Osteoblast (primary cell): ENCODE data around the gene BSG. TPM values are rescaled to one million over a fixed set of nuclear protein-coding genes. Genes with fewer than 3 reads are reported as not detected.

Experiments used
- DNase-seq: peaks from one replicate; pipeline ENCODE4 v3.0.0; 2011; ENCODE audit warnings: low spot score, mixed read lengths; ENCODE audit not compliant: insufficient read length; ENCODE audit errors: missing footprints
- H2AFZ ChIP-seq: 2 replicates; pipeline ENCODE4 v1.6.0; 2011; ENCODE audit warnings: mild to moderate bottlenecking, low read length
- H3K27ac ChIP-seq: 2 replicates; pipeline ENCODE4 v1.5.1; 2011; ENCODE audit warnings: mild to moderate bottlenecking, low read depth, low read length, moderate library complexity
- H3K27me3 ChIP-seq: 2 replicates; pipeline ENCODE4 v1.6.0; 2012; ENCODE audit warnings: mild to moderate bottlenecking, control low read depth, inconsistent platforms, low read length, moderate library complexity; ENCODE audit not compliant: insufficient read depth
- H3K36me3 ChIP-seq: 2 replicates; pipeline ENCODE4 v1.5.1; 2011; ENCODE audit warnings: mild to moderate bottlenecking, low read length, control low read depth, moderate library complexity; ENCODE audit not compliant: insufficient read depth
- H3K4me1 ChIP-seq: 2 replicates; pipeline ENCODE4 v1.5.1; 2011; ENCODE audit warnings: mild to moderate bottlenecking, low read length, control low read depth, moderate library complexity; ENCODE audit not compliant: insufficient read depth
- H3K4me2 ChIP-seq: 2 replicates; pipeline ENCODE4 v1.6.0; 2011; ENCODE audit warnings: mild to moderate bottlenecking, low read length; ENCODE audit not compliant: insufficient read depth
- H3K4me3 ChIP-seq: fragments of 200-600 bp; sonication (generic); 3 replicates; pipeline ENCODE4 v1.5.1; 2012; ENCODE audit warnings: mild to moderate bottlenecking, low read length, inconsistent platforms; ENCODE audit not compliant: insufficient read depth
- H3K79me2 ChIP-seq: 2 replicates; pipeline ENCODE4 v1.6.0; 2012; ENCODE audit warnings: mild to moderate bottlenecking, low read length, control low read depth, inconsistent platforms; ENCODE audit not compliant: insufficient read depth
- H3K9me3 ChIP-seq: 2 replicates; pipeline ENCODE4 v1.5.1; 2011; ENCODE audit warnings: low read depth, low read length, control low read depth
- H4K20me1 ChIP-seq: 2 replicates; pipeline ENCODE4 v1.6.0; 2012; ENCODE audit warnings: mild to moderate bottlenecking, low read length, control low read depth; ENCODE audit not compliant: insufficient read depth
- total RNA-seq: library from RNA; depleted of rRNA; stranded (reverse); fragments of >200 nt; gene quantifications from 2 replicates; pipeline ENCODE4 v1.2.3, GENCODE V29; 2012
- TF ChIP-seq, protein P1 (sequence below): IDR thresholded peaks from 2 replicates; pipeline ENCODE4 v1.5.1; 2011; ENCODE audit warnings: mild to moderate bottlenecking, low read depth, low read length, moderate library complexity; ENCODE audit errors: extremely low read depth

The BSG gene
- total RNA-seq, 1 donor, result 273 TPM

DNA sequence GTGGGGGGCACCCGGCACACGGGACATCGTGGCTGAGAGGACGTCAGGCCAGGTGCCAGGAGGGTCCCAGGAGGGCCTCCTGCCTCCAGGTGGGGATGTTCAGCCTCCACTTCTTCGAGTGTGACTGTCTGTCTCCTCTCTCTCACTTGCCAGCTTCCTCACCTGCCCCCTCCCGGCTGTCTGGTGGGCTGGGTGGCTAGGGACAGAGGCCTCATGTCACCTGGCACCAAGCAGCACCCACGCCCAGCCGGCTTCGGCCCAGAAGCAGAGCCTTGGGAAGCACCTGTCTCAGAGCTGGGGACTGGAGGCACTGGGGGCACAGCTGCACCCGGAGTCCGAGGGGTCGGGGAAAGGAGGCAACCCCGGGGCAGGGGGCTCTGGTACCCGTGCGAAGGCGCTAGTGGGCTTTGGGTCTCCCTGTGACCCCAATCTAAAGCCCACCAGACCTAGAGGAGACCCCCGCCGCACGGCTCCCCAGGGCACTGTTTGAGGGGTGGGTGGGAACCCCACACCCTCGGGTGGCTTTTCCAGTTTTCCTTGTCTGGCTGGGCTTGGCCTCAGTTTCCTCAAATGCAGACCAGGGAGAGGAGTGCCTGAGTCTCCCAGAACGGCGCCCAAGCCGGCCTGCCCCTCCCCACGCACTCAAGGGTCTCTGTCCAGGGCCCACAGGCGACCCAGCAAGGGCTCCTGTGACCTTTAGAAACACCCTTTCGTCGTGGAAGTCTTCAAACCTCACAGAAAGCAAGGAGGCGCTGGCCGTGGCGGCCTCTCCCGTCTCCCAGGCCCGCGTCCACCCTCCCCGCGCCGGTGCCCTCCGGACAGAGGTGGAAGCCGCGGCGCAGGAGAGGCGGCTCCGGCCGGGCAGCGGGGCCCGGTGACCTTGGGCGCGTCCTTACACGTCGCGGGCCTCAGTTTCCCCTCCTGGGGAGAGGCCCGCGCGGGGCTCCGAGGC is 16.6 kb downstream of the BSG start:
- Histone ChIP-seq H4K20me1 (peaks cover 27% of the 10 kb centered on the region), H2AFZ (no peak overlapping the region), H3K9me3 (no peaks in the 10 kb centered on the region), H3K4me2 (peak overlapping the region; percentile 48), H3K4me3 (no peak overlapping the region), H3K79me2 (no peaks in the 10 kb centered on the region), H3K4me1 (peaks cover 18% of the 10 kb centered on the region), H3K27me3 (peaks cover 23% of the 10 kb centered on the region), H3K27ac (no peak overlapping the region), H3K36me3 (no peaks in the 10 kb centered on the region)
- TF ChIP-seq, protein P1, sequence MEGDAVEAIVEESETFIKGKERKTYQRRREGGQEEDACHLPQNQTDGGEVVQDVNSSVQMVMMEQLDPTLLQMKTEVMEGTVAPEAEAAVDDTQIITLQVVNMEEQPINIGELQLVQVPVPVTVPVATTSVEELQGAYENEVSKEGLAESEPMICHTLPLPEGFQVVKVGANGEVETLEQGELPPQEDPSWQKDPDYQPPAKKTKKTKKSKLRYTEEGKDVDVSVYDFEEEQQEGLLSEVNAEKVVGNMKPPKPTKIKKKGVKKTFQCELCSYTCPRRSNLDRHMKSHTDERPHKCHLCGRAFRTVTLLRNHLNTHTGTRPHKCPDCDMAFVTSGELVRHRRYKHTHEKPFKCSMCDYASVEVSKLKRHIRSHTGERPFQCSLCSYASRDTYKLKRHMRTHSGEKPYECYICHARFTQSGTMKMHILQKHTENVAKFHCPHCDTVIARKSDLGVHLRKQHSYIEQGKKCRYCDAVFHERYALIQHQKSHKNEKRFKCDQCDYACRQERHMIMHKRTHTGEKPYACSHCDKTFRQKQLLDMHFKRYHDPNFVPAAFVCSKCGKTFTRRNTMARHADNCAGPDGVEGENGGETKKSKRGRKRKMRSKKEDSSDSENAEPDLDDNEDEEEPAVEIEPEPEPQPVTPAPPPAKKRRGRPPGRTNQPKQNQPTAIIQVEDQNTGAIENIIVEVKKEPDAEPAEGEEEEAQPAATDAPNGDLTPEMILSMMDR, result no peak
- DNase-seq, result no peak

DNA sequence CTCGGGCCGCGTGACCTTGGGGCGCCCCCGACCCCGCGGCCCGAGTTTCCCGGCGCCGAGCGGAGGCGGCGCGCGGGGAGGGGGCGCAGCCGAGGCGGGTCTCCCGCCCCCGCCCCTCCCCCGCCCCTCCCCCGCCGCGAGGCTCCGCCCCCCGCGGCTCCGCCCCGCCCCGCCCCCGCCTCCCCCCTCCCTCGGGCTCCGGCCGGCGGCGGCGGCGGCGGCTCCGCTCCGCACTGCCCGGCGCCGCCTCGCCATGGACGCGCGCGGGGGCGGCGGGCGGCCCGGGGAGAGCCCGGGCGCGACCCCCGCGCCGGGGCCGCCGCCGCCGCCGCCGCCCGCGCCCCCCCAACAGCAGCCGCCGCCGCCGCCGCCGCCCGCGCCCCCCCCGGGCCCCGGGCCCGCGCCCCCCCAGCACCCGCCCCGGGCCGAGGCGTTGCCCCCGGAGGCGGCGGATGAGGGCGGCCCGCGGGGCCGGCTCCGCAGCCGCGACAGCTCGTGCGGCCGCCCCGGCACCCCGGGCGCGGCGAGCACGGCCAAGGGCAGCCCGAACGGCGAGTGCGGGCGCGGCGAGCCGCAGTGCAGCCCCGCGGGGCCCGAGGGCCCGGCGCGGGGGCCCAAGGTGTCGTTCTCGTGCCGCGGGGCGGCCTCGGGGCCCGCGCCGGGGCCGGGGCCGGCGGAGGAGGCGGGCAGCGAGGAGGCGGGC is 17.4 kb downstream of the BSG start, which contains the start of gene HCN2:
TSS of gene HCN2 (plus strand) at position 189 of the 703 bp plus-strand sequence. CDS start at position 254, 65 bp downstream.
- Histone ChIP-seq H3K4me3 (no peak within 1 kb of the TSS), H3K79me2 (no peaks in the 10 kb centered on the region), H3K9me3 (no peaks in the 10 kb centered on the region), H2AFZ (no peak within 1 kb of the TSS), H3K27ac (no peak within 1 kb of the TSS), H3K4me1 (peaks cover 18% of the 10 kb centered on the region), H4K20me1 (peaks cover 19% of the 10 kb centered on the region), H3K4me2 (peak within 1 kb of the TSS; percentile 48), H3K27me3 (peaks cover 23% of the 10 kb centered on the region), H3K36me3 (no peaks in the 10 kb centered on the region)
- DNase-seq, result peak; percentile 89
- TF ChIP-seq, protein P1, result no peak

DNA sequence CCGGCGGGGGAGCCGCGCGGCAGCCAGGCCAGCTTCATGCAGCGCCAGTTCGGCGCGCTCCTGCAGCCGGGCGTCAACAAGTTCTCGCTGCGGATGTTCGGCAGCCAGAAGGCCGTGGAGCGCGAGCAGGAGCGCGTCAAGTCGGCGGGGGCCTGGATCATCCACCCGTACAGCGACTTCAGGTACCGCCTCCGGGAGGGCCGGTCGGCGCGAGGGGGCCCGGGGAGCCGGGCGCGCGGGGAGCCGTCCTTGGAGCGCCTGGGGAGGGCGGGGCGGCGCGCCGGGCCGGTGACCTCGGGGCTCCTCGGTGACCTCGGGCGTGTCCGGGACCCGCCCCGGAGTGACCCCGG is 18.0 kb downstream of the BSG start:
- Histone ChIP-seq H3K27me3 (peaks cover 23% of the 10 kb centered on the region), H3K36me3 (no peaks in the 10 kb centered on the region), H3K4me2 (no peak overlapping the region), H4K20me1 (peaks cover 18% of the 10 kb centered on the region), H3K4me1 (peaks cover 18% of the 10 kb centered on the region), H3K79me2 (no peaks in the 10 kb centered on the region), H2AFZ (no peak overlapping the region), H3K27ac (no peak overlapping the region), H3K9me3 (no peaks in the 10 kb centered on the region), H3K4me3 (no peak overlapping the region)
- TF ChIP-seq, protein P1, result no peak
- no peak for DNase-seq

DNA sequence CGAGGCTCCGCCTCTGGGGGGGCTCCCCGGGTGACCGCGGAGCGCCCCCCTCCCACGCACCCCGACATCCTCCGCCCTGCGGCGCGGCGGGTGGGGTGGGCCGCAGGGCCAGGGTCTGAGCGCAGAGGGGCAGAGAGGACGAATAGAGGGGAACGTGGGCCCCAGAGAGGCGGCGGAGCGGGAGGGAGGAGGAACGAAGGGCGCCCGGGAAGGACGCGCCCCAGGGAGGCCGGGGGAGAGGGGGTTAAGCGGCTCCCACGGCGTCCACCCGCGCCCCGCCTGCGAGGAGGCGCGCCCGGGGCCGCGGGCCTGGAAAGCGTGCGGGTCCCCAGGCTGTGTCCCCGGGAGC is 18.3 kb downstream of the BSG start:
- peaks cover 18% of the 10 kb centered on the region for H4K20me1 ChIP-seq
- H3K4me2 ChIP-seq, result no peak overlapping the region
- H3K79me2 ChIP-seq, result no peaks in the 10 kb centered on the region
- peaks cover 18% of the 10 kb centered on the region for H3K4me1 ChIP-seq
- TF ChIP-seq, protein P1, result no peak
- H3K4me3 ChIP-seq, result no peak overlapping the region
- no peak overlapping the region for H2AFZ ChIP-seq
- H3K27ac ChIP-seq, result no peak overlapping the region
- H3K27me3 ChIP-seq, result peaks cover 23% of the 10 kb centered on the region
- H3K36me3 ChIP-seq, result no peaks in the 10 kb centered on the region
- no peak for DNase-seq
- no peaks in the 10 kb centered on the region for H3K9me3 ChIP-seq
